Fibroblast of gingiva (primary cell): ENCODE measurements around the gene ZKSCAN7.
"Not testable (repeated sequence)": the region's sequence is repeated elsewhere in the genome, so short reads cannot be mapped to it uniquely, and the experiment has no call there.

Experiments used
- DNase-seq: peaks from one replicate; pipeline ENCODE4 v3.0.0-alpha.2; 2011; ENCODE audit warnings: low read depth

Gene ZKSCAN7

GRCh38 chr3:44554626-44555592 lies at the start of gene ZKSCAN7:
Gene ZKSCAN7 (plus strand): TSS chr3:44555193. CDS start chr3:44557048, 1,855 bp downstream.
- DNase-seq: peak; percentile 53

- DNase-seq: no peak
These were observed 48.4 kb upstream of the ZKSCAN7 start for GRCh38 chr3:44506556-44506955.

GRCh38 chr3:44506961-44507360 lies 48.0 kb upstream of the ZKSCAN7 start:
- DNase-seq: no peak

DNA sequence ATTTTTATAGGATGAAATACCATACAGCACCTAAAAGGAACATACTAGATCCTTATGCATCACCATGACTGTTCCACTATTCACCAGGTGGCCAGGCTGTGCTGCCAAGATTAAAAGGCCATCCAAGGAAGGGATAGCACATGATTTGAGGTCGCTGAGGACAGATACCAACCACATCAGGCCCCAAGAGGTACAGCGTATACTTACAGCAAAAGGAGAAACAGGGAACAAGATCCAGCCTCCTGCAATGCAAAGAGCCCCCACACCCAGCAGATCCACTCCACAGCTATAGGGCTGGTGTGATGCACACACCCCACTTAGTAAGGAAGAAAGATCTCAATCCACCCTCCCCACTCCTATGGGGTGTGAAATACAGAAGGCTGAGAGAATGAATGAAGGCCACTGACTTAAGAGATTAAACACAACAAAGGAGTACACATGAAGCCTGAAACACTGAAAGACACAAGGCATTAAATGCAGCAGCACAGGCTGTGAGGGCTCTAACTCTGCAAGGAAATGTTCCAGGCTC lies 45.5 kb upstream of the ZKSCAN7 start:
- no peak for DNase-seq

- DNase-seq: no peak
These were observed 45.0 kb upstream of the ZKSCAN7 start for GRCh38 chr3:44510000-44510368.

DNA sequence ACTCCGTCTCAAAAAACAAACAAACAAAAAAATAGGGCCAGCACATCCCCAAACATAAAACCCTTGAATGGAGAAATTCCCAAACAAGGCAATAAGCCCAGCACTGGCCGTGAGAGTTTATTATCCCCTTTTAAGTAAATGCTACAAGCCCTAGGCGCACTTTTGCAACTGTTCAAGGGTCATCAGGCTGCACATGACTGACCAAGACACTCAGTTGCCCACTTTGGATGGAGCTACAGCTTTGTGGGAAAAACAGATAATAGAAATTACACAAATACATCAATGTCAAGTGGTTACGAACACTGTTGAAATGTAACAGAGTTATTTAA lies 43.8 kb upstream of the ZKSCAN7 start:
- DNase-seq: no peak

- DNase-seq: no peak
These were observed 41.5 kb upstream of the ZKSCAN7 start for GRCh38 chr3:44513513-44513912.

DNA sequence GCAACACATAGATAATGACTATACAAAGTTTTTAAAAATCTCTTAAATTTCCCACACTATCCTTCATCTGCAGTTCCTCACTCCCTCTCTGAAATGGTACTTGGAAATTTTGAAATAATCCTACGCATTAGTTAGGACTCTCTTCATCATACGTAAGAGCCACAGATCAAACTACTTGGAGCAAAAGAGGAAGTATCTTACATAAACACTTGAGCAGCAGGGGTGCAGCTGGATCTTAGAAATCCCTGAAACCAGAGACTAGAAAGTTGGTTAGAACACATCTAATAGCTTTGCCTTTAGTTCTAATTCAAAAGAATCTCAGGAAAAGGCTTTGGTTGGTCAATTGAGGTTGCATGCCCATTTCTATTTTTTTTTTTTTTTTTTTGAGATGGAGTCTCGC lies 38.8 kb upstream of the ZKSCAN7 start:
- no peak for DNase-seq

GRCh38 chr3:44518782-44519156 lies 36.2 kb upstream of the ZKSCAN7 start:
- DNase-seq: no peak

DNA sequence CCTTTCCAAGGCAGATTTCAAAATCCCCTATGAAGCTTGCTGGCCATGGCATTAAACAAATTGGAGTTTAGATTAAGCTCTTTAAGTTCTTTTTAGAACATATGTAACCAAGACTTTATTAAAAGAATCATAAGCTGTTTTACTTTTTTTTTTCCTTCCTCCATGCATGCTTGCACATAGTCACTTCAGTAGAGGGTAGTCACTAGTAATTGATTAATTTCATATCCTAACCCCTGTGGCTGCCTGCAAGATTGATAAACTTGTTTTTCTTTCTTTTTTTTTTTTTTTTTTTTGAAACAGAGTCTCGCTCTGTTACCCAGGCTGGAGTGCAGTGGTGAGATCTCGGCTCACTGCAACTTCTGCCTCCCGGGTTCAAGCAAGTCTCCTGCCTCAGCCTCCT lies 33.3 kb upstream of the ZKSCAN7 start:
- no peak for DNase-seq

DNA sequence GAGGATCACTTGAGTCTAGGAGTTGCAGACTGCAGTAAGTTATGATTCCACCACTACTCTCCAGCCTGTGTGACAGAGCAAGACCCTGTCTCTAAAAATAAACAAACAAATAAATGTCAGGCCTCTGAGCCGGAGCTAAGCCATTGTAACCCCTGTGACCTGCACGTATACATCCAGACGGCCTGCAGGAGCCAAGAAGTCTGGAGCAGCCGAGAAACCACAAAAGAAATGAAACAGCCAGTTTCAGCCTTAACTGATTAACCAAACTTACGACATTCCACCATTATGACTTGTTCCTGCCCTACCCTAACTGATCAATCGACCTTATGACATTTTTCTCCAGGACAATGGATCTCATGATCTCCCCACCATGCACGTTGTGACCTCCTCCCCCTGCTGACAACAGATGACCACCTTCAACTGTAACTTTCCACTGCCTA lies 32.5 kb upstream of the ZKSCAN7 start:
- no peak for DNase-seq

GRCh38 chr3:44525060-44525459 lies 29.9 kb upstream of the ZKSCAN7 start:
- DNase-seq: no peak

GRCh38 chr3:44529927-44530326 lies 25.1 kb upstream of the ZKSCAN7 start:
- DNase-seq: no peak

DNA sequence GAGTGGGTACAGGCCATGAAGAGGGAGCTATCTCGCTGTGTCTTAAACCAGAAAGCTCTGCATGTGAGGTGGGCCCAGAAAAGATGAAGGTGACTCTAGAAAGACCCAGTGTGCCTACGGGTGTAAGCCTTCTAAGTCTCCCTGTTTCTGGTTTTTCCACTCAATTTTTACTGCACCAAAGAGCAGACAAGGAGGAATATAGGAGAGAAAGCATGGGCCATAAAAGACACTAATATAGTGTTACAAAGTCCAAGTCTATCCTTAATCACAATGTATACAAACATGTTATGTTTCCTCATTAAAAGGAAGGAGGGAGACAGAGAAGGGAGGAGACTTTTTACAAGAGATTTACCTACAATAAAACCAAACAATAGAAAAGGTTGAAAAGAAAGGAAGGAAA lies 24.1 kb upstream of the ZKSCAN7 start:
- DNase-seq: no peak

DNA sequence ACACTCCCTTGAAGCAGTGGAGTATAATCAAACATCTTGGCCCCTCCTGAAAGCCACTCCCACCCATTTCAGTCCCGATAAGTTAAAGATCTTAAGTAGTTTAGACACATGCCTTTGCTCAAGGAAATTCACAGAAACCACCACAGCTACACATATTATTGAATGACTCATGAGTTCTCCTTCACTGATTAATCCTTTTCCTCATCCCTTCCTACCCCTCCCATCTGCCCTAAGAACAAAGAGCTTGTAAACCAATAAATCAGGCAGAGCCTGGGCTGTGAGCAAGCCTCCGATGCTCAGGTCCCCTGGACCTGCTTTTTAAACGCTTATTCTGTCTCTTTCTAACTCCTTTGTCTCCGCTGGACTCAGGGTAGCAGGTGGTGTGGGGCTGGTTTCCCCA lies 20.3 kb upstream of the ZKSCAN7 start:
- DNase-seq: not testable (repeated sequence)

DNA sequence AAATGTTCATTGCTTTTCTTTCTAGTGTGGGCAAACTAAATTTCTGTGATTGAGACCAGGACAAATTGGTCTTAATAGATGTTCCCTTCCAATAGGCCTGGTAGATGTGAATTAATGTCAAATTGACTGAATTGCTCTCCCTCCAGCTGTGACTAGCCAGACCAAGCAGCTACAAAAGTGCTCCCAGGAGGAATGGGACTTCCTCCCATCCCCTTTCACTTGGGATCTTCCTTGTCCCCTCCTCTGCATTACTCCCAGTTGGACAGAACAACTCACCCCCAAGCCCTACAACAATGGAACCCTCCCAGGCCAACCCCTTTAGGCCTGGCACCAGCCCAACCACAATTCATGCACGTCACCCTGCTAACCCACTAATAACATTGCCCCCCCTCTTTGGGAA lies 19.6 kb upstream of the ZKSCAN7 start:
- DNase-seq: no peak

DNA sequence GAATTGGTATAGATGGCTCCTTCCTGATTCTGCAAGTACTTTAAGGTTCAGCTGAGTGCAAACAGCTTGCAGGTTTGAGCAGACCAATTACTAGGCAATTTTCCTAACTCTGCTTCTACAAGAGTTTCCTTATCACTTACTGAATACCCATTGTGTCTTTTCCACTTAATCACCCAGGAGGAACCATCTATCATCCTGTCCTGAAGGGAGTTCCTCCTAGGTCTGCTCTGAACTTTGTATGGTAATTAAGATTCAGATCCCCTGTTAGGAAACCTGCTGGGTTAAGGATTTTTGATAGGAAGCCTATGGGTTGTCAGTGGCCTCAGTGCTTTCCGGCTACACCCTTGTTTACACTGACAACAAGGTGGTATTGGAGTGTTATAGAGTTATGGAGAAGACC lies 10.2 kb upstream of the ZKSCAN7 start:
- DNase-seq: not testable (repeated sequence)

GRCh38 chr3:44555723-44556122 lies 730 bp downstream of the ZKSCAN7 start:
- no peak for DNase-seq

- DNase-seq: no peak
These were observed 2.1 kb downstream of the ZKSCAN7 start for GRCh38 chr3:44557074-44557473.

DNA sequence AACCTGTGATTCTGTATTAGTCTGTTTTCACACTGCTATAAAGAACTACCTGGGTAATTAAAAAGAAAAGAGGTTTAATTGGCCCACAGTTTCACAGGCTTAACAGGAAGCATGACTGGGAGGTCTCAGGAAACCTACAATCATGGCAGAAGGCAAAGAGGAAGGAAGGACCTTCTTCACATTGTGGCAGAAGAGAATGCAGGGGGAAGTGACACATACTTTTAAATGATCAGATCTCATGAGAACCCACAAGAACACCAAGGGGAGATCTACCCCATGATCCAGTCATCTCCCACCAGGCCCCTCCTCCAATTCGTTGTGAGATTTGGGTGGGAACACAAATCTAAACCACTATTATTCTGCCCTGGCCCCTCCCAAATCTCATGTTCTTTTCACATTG lies 6.1 kb downstream of the ZKSCAN7 start:
- no peak for DNase-seq

DNA sequence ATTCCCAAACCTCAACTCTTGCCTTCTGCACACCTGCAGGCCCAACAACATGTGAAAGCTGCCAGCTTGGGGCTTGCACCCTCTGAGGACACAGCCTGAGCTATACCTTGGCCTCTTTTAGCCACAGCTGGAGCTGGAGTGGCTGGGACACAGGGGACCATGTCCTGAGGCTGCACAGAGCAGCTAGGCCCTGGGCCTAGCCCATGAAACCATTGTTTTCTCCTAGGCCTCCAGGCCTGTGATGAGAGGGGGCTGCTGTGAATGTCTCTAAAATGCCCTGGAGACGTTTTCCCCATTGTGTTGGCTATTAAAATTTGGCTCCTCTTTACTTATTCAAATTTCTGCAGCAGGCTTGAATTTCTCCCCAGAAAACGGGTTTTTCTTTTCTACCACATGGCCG lies 7.2 kb downstream of the ZKSCAN7 start:
- no peak for DNase-seq

DNA sequence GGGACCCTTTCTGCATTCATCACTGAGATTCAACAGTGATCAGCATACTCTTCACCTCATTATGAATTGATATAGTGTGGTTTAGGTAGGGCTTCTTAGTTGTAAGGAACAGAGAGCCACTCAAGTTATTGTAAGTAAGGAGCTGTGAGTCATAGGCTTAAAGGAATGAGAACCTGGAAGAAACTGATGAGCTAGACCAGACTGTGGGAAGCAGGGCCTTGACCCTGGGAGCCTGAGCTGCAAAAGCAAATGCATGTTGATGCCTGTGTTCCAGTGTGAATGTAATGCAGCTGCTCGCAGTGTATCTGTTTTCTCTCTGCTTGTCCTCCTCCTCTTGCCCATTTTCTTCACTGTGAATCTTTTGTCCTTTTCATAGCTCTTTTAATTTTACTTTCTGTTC lies 13.6 kb downstream of the ZKSCAN7 start:
- DNase-seq: no peak

GRCh38 chr3:44571024-44571423 lies 16.0 kb downstream of the ZKSCAN7 start:
- DNase-seq: no peak

DNA sequence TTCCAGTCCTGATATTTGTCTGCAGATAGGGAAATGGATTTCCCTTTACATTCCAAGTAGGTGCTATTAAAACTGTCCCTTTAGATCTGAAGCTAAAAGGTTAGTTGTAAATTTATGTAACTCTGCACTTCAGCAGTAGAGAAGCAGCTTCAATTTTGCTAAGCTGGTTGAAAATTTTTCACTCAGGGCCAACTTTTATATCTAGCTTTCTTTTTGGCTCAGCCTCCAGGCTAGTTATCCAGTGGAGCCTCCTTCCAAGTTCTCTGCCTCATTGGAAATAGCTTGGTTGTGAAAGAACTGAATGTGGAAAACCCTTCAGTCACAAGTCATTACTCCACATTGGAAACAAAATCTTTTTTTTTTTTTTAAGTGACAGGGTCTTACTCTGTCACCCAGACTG lies 21.6 kb downstream of the ZKSCAN7 start:
- no peak for DNase-seq
